PC-9 (cell line): ENCODE data around the gene BLOC1S1.

Experiments
- EZH2 ChIP-seq: fragments of 200-600 bp; sonication (generic); IDR thresholded peaks from 2 replicates; pipeline ENCODE4 v1.8.0; 2017; ENCODE audit warnings: antibody characterized with exemption, low read depth
- TF ChIP-seq, protein P1 (sequence below): fragments of 200-600 bp; sonication (generic); conservative IDR thresholded peaks from 2 replicates; pipeline ENCODE4 v1.6.1; 2017; ENCODE audit warnings: mixed run types, antibody characterized with exemption, mild to moderate bottlenecking, moderate library complexity

DNA sequence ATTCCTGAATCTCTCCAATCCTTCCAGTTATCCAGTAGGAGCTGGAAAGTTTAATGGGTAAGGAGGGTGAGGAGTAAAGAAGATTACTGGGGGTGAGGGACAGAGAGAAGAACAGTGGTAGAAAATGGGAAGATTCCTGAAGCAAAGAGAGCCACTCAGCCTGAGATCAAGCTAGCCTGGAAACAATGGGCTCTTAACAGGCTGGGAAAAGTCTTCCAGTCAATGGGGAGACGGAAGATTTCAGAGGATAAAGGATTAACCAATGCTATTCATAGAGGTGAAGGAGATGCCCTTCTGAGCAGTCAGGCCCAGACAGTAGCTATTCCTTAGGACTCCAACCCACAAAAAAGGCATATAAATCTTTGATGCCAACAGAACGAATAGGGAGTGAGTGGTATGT, 41.9 kb downstream of the BLOC1S1 start:
- TF ChIP-seq, protein P1, sequence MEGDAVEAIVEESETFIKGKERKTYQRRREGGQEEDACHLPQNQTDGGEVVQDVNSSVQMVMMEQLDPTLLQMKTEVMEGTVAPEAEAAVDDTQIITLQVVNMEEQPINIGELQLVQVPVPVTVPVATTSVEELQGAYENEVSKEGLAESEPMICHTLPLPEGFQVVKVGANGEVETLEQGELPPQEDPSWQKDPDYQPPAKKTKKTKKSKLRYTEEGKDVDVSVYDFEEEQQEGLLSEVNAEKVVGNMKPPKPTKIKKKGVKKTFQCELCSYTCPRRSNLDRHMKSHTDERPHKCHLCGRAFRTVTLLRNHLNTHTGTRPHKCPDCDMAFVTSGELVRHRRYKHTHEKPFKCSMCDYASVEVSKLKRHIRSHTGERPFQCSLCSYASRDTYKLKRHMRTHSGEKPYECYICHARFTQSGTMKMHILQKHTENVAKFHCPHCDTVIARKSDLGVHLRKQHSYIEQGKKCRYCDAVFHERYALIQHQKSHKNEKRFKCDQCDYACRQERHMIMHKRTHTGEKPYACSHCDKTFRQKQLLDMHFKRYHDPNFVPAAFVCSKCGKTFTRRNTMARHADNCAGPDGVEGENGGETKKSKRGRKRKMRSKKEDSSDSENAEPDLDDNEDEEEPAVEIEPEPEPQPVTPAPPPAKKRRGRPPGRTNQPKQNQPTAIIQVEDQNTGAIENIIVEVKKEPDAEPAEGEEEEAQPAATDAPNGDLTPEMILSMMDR: no peak
- no peak for TF ChIP-seq EZH2
